ENCODE measurements around the gene SLC15A1. TPM values are rescaled to one million over a fixed set of nuclear protein-coding genes. Genes with fewer than 3 reads are reported as not detected.

SLC15A1 gene, protein sequence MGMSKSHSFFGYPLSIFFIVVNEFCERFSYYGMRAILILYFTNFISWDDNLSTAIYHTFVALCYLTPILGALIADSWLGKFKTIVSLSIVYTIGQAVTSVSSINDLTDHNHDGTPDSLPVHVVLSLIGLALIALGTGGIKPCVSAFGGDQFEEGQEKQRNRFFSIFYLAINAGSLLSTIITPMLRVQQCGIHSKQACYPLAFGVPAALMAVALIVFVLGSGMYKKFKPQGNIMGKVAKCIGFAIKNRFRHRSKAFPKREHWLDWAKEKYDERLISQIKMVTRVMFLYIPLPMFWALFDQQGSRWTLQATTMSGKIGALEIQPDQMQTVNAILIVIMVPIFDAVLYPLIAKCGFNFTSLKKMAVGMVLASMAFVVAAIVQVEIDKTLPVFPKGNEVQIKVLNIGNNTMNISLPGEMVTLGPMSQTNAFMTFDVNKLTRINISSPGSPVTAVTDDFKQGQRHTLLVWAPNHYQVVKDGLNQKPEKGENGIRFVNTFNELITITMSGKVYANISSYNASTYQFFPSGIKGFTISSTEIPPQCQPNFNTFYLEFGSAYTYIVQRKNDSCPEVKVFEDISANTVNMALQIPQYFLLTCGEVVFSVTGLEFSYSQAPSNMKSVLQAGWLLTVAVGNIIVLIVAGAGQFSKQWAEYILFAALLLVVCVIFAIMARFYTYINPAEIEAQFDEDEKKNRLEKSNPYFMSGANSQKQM
- total RNA-seq (not detected), polyA plus RNA-seq (not detected), total RNA-seq (not detected)

DNA sequence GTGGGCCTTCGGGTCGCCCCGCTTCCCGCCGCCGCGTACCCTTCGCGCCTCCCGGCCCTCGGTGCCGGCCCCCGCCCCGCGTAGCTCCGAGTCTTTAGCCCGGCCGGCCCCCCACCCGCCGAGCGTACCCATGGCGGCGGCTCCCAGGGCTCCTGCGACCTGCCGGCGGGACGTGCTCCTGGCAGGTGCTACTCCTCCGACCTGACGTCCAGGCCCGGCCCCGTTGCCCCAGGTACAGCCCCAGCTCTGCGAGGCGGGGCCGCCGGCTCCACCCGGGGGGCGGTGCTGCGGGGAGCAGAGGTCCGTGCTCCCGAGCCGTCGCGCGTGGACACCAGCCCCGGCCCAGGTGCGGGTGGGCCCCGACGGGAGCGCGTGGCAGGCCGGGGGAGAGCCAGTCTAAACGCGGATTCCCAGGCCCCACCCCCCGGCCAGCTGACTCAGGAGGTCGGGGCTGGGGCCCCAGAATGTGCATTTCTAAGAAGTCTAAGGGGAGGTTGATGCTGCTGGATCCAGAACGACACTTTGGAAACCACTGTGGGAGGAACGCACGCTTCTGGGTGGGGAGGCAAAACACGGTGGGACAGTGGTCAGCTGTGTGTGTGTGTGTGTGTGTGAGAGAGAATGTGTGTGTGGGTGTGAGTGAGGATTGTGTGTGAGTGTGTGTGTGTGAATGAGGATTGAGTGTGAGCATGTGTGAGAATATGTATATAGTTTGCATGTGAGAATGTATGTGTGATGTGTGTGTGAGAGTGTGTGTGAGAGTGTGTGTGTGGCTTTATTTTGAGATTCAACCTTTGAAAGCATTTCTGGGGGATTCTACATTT is at the start of gene SLC15A1:
Gene SLC15A1, minus strand, starts transcription at position 206 of the 824 bp plus-strand sequence. Its CDS starts 74 bp downstream, at position 132.
- Mint-ChIP-seq H3K4me3 (peak within 1 kb of the TSS in 7 of 10 donors; percentile 44 to 76 (median 61)), H3K9me3 (peaks cover 0 to 28% (median 16%) of the 10 kb centered on the region in 11 donors), H3K27me3 (peaks cover 59 to 67% (median 64%) of the 10 kb centered on the region in 5 donors), H3K36me3 (peaks cover 0 to 9% (median 4%) of the 10 kb centered on the region in 5 donors), H3K4me1 (peaks cover 0 to 10% (median 0%) of the 10 kb centered on the region in 7 donors), H3K27ac (no peak within 1 kb of the TSS)
- Histone ChIP-seq H3K4me3 (ENCODE audit: low read length) (no peak within 1 kb of the TSS), H3K9me3 (ENCODE audit: control insufficient read depth in 2 of 3, low read length in 3 of 3) (no peaks in the 10 kb centered on the region), H3K27ac (ENCODE audit: low read depth, low read length) (no peak within 1 kb of the TSS), H3K27me3 (ENCODE audit: control insufficient read depth in 2 of 2, insufficient read depth in 2 of 2, low read length in 2 of 2) (peaks cover 0 to 7% of the 10 kb centered on the region in 2 donors), H3K36me3 (ENCODE audit: control insufficient read depth in 2 of 3, insufficient read depth in 3 of 3, low read length in 3 of 3) (no peaks in the 10 kb centered on the region), H3K4me1 (ENCODE audit: control insufficient read depth in 2 of 2, insufficient read depth in 2 of 2, low read length in 2 of 2) (no peaks in the 10 kb centered on the region)
- no peak for ATAC-seq
- intact Hi-C loops (cut with micrococcal nuclease): no loop called here
- CTCF ChIA-PET: interaction anchor here (0.7 kb wide), 1 partner anchor 478 kb away, joined by 4 read pairs; no protein-coding TSS in a partner anchor
- POLR2A ChIA-PET: no interaction called here
- DNase-seq: no peak

DNA sequence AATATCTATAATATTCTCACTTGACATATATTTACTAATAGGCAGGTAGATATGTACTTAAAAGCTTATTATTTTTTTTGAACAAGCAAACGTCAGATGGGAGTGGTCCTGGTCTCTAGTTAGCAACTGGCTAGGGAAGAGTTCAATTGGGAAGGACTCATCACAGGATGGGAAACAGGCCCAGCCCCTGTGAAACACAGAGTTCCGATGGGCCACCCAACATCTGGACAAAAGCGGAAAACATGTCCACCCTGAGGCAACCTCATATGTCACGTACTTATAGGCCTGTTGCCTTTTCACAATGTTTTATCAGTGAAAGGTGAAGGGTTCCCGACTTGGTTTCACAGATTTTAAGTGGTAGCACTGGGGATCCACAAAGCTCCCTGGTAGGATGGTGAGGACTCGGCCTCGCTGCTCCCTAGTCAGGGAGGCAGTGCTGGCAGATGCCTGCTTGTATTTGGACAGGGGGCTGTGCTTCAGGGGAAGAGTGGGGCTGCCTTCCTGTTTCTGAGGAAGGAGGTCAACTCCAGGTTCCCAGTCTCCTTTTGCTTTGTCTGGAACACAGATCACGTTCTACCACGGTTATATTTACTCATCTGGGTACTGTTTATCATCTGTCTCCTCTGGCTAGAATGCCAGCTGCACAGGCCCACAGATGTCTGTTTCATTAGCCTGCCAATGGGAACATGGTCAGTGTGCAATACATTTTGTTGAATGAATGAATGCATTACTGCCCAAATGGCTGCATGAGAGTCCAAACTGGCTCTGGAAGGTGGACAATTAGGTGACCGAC is 49.4 kb upstream of the SLC15A1 start:
- intact Hi-C loops (cut with micrococcal nuclease): no loop called here
- peaks cover 8 to 84% (median 41%) of the 10 kb centered on the region in 3 experiments for H3K36me3 ChIP-seq (ENCODE audit: control insufficient read depth in 2 of 3, insufficient read depth in 3 of 3, low read length in 3 of 3)
- Mint-ChIP-seq H3K27me3 (no peaks in the 10 kb centered on the region), H3K4me3 (no peak overlapping the region), H3K9me3 (no peaks in the 10 kb centered on the region), H3K4me1 (peaks cover 0 to 7% (median 0%) of the 10 kb centered on the region in 7 donors), H3K27ac (peak overlapping the region in 1 of 9 donors; percentile 72), H3K36me3 (peaks cover 21 to 75% (median 43%) of the 10 kb centered on the region in 5 donors)
- no peak for ATAC-seq
- H3K27me3 ChIP-seq (ENCODE audit: control insufficient read depth in 2 of 2, insufficient read depth in 2 of 2, low read length in 2 of 2): no peaks in the 10 kb centered on the region
- ChIA-PET POLR2A (no interaction called here), CTCF (no interaction called here)
- no peak for DNase-seq
- H3K9me3 ChIP-seq (ENCODE audit: control insufficient read depth in 2 of 3, low read length in 3 of 3): no peaks in the 10 kb centered on the region
- H3K4me3 ChIP-seq (ENCODE audit: low read length): no peak overlapping the region
- no peak overlapping the region for H3K27ac ChIP-seq (ENCODE audit: low read depth, low read length)
- no peaks in the 10 kb centered on the region for H3K4me1 ChIP-seq (ENCODE audit: control insufficient read depth in 2 of 2, insufficient read depth in 2 of 2, low read length in 2 of 2)

DNA sequence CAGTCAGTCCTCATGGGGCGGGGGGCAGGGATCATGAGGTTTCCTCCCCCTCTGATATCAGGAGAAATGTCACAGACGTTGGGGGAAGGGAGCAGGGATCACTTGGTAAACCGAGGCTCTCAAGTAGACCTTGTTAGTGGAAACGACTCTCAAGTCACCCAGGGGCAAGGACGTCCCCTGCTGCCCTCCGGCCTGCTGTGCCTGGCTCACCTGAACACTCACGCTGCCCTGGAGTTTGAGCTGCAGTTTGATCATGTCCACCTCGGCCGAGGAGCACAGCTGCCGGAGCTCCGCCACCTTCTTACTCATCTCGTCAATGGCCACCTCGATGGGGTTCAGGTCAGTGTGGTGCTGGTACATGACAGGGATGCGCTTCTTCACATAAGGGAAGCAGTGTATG is 47.6 kb upstream of the SLC15A1 start:
- H3K27ac ChIP-seq (ENCODE audit: low read depth, low read length): no peak overlapping the region
- H3K4me3 ChIP-seq (ENCODE audit: low read length): no peak overlapping the region
- intact Hi-C loops (cut with micrococcal nuclease): no loop called here
- H3K4me3 Mint-ChIP-seq: no peak overlapping the region
- DNase-seq (no peak), ATAC-seq (no peak)
- no peaks in the 10 kb centered on the region for H3K27me3 ChIP-seq (ENCODE audit: control insufficient read depth in 2 of 2, insufficient read depth in 2 of 2, low read length in 2 of 2)
- no peaks in the 10 kb centered on the region for H3K4me1 ChIP-seq (ENCODE audit: control insufficient read depth in 2 of 2, insufficient read depth in 2 of 2, low read length in 2 of 2)
- POLR2A ChIA-PET: no interaction called here
- H3K4me1 Mint-ChIP-seq: peaks cover 0 to 7% (median 0%) of the 10 kb centered on the region in 7 donors
- H3K9me3 Mint-ChIP-seq: no peaks in the 10 kb centered on the region
- no peaks in the 10 kb centered on the region for H3K27me3 Mint-ChIP-seq
- peaks cover 8 to 85% (median 39%) of the 10 kb centered on the region in 3 experiments for H3K36me3 ChIP-seq (ENCODE audit: control insufficient read depth in 2 of 3, insufficient read depth in 3 of 3, low read length in 3 of 3)
- CTCF ChIA-PET: no interaction called here
- no peak overlapping the region for H3K27ac Mint-ChIP-seq
- no peaks in the 10 kb centered on the region for H3K9me3 ChIP-seq (ENCODE audit: control insufficient read depth in 2 of 3, low read length in 3 of 3)
- H3K36me3 Mint-ChIP-seq: peaks cover 30 to 81% (median 53%) of the 10 kb centered on the region in 5 donors

DNA sequence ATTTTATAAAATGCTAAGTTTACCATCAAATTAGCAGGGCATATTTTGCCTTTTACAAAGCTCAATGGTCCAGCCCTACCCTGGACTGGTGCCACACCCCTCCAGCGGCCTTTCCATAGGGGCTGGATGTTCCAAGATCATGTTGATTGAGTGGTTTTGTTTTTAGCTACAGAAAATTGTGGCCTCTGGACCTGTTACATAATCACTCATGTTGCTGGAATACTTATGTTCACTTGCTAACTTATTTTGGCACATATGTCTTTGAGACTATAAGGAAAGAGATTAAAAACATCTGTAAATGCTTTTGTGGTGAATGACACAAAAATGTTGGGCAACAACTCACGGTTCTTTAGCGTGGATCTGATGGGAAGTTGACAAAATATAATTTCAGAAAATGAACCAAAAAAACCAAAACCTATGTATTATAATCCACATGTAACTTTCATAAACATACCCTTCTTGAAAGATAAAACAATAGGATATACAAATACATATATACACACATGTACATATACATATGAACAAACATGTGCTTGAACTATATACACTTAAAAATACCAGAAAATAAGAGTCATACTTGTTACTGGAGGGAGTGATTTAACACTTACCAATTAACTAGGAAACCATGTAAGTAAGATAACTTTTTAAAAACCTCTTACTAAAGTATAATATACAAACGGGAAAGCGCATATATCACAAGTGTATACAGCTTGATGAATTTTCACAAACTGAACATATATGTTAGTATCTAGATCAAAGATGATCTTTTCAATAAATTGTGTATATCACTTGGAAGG is 46.6 kb upstream of the SLC15A1 start:
- Mint-ChIP-seq H3K4me3 (no peak overlapping the region), H3K27me3 (no peaks in the 10 kb centered on the region), H3K4me1 (peaks cover 0 to 7% (median 0%) of the 10 kb centered on the region in 7 donors), H3K36me3 (peaks cover 39 to 82% (median 63%) of the 10 kb centered on the region in 5 donors), H3K27ac (peak overlapping the region in 1 of 9 donors; percentile 45), H3K9me3 (peaks cover 0 to 5% (median 0%) of the 10 kb centered on the region in 11 donors)
- CTCF ChIA-PET: no interaction called here
- no peaks in the 10 kb centered on the region for H3K27me3 ChIP-seq (ENCODE audit: control insufficient read depth in 2 of 2, insufficient read depth in 2 of 2, low read length in 2 of 2)
- H3K27ac ChIP-seq (ENCODE audit: low read depth, low read length): no peak overlapping the region
- POLR2A ChIA-PET: interaction anchor here (0.6 kb wide), 1 partner anchor 1610 kb away, joined by 5 read pairs; no protein-coding TSS in a partner anchor
- no peaks in the 10 kb centered on the region for H3K4me1 ChIP-seq (ENCODE audit: control insufficient read depth in 2 of 2, insufficient read depth in 2 of 2, low read length in 2 of 2)
- intact Hi-C loops (cut with micrococcal nuclease): no loop called here
- H3K36me3 ChIP-seq (ENCODE audit: control insufficient read depth in 2 of 3, insufficient read depth in 3 of 3, low read length in 3 of 3): peaks cover 8 to 85% (median 39%) of the 10 kb centered on the region in 3 experiments
- no peak overlapping the region for H3K4me3 ChIP-seq (ENCODE audit: low read length)
- H3K9me3 ChIP-seq (ENCODE audit: control insufficient read depth in 2 of 3, low read length in 3 of 3): no peaks in the 10 kb centered on the region
- no peak for ATAC-seq
- no peak for DNase-seq

DNA sequence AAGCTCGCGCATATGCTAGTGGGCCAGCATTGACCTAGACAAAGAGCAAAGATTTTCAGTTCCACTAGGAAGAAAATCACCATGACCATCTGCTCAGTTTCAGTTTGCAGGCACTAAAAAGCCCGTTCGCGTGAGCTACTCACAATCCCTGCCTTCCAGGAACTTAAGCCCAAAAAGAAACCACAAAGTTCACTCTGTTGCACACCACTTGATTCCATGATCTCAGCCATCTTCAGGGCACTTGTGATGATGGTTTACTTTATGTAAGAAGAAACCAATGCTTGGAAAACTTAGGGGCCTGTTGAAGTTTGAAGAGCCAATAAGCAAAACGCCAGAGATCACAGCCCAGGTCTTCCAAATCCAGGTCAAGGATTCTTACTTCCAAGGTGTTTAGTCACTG is 45.0 kb upstream of the SLC15A1 start:
- H3K27ac ChIP-seq (ENCODE audit: low read depth, low read length): no peak overlapping the region
- ChIA-PET POLR2A (no interaction called here), CTCF (no interaction called here)
- peaks cover 8 to 77% (median 28%) of the 10 kb centered on the region in 3 experiments for H3K36me3 ChIP-seq (ENCODE audit: control insufficient read depth in 2 of 3, insufficient read depth in 3 of 3, low read length in 3 of 3)
- no peak overlapping the region for H3K27ac Mint-ChIP-seq
- intact Hi-C loops (cut with micrococcal nuclease): no loop called here
- H3K4me1 ChIP-seq (ENCODE audit: control insufficient read depth in 2 of 2, insufficient read depth in 2 of 2, low read length in 2 of 2): no peaks in the 10 kb centered on the region
- no peak overlapping the region for H3K4me3 Mint-ChIP-seq
- peaks cover 0 to 7% (median 0%) of the 10 kb centered on the region in 7 donors for H3K4me1 Mint-ChIP-seq
- H3K9me3 Mint-ChIP-seq: peaks cover 0 to 6% (median 0%) of the 10 kb centered on the region in 11 donors
- no peaks in the 10 kb centered on the region for H3K27me3 ChIP-seq (ENCODE audit: control insufficient read depth in 2 of 2, insufficient read depth in 2 of 2, low read length in 2 of 2)
- DNase-seq (no peak), ATAC-seq (no peak)
- H3K27me3 Mint-ChIP-seq: no peaks in the 10 kb centered on the region
- H3K4me3 ChIP-seq (ENCODE audit: low read length): no peak overlapping the region
- peaks cover 41 to 86% (median 73%) of the 10 kb centered on the region in 5 donors for H3K36me3 Mint-ChIP-seq
- H3K9me3 ChIP-seq (ENCODE audit: control insufficient read depth in 2 of 3, low read length in 3 of 3): no peaks in the 10 kb centered on the region

Data from naive thymus-derived CD4-positive, alpha-beta T cell (primary cell).